ENCODE measurements around the gene ULBP3. TPM values are rescaled to one million over a fixed set of nuclear protein-coding genes. Genes with fewer than 3 reads are reported as not detected.

Gene ULBP3
- total and polyA plus RNA-seq, 2 of the 4 experiments (the other 2 are of a cell fraction) = 11.1 to 35.1 TPM

- Histone ChIP-seq H3K27me3 (ENCODE audit: control insufficient read depth, insufficient read depth, low read length) (peaks cover 38% of the 10 kb centered on the region), H2AFZ (replicated peaks; ENCODE audit: low read length, poor library complexity) (no peak overlapping the region), H4K5ac (ENCODE audit: low read depth, low read length) (no peak overlapping the region), H4K20me1 (ENCODE audit: insufficient read depth, low read length) (no peaks in the 10 kb centered on the region), H3K4me3 (ENCODE audit: insufficient read depth, low read depth, low read length) (no peak overlapping the region), H3K23ac (ENCODE audit: low read depth, low read length) (no peak overlapping the region), H3K56ac (ENCODE audit: extremely low read depth, insufficient read depth, low read length) (no peak overlapping the region), H3K4me1 (ENCODE audit: control insufficient read depth, insufficient read depth, low read length) (no peaks in the 10 kb centered on the region), H3K4me2 (ENCODE audit: low read depth, low read length) (no peak overlapping the region), H2BK15ac (ENCODE audit: low read depth, low read length) (no peak overlapping the region), H2AK9ac (replicated peaks; ENCODE audit: low read depth, low read length, poor library complexity) (no peak overlapping the region), H3K9me1 (ENCODE audit: insufficient read depth, low read length) (peaks cover 3% of the 10 kb centered on the region), H4K91ac (ENCODE audit: insufficient read depth, low read depth, low read length) (no peak overlapping the region), H3K79me1 (ENCODE audit: low read depth in 1 of 2, low read length in 2 of 2) (no peaks in the 10 kb centered on the region), H3K4ac (ENCODE audit: low read depth, low read length) (no peak overlapping the region), H3K27ac (ENCODE audit: insufficient read depth, low read length) (no peak overlapping the region), H2BK5ac (ENCODE audit: low read depth, low read length, poor library complexity, severe bottlenecking) (no peak overlapping the region), H3K14ac (replicated peaks; ENCODE audit: low read depth, low read length) (no peak overlapping the region), H3K9me3 (ENCODE audit: control insufficient read depth, insufficient read depth, low read length) (no peaks in the 10 kb centered on the region), H3K9ac (ENCODE audit: low read depth, low read length) (no peak overlapping the region), H4K8ac (ENCODE audit: low read depth in 2 of 2, low read length in 2 of 2) (no peak overlapping the region), H2AK5ac (ENCODE audit: low read depth, low read length) (no peak overlapping the region), H2BK20ac (ENCODE audit: low read depth, low read length) (no peak overlapping the region), H2BK120ac (ENCODE audit: low read depth, low read length) (no peak overlapping the region), H3K18ac (ENCODE audit: low read depth, low read length) (no peak overlapping the region), H3K36me3 (ENCODE audit: control insufficient read depth, insufficient read depth, low read length) (peaks cover 2% of the 10 kb centered on the region)
- intact Hi-C loops (cut with micrococcal nuclease) (no loop called here), dilution Hi-C loops (cut with HindIII; ENCODE audit: low sequenced_read_pairs, unreplicated experiment) (no loop called here), in situ Hi-C loops (cut with MboI; ENCODE audit: low sequenced_read_pairs) (no loop called here)
- POLR2A ChIA-PET (ENCODE audit: unreplicated experiment) = no interaction called here
- CTCF ChIA-PET = no interaction called here
- WGBS, 2 experiments (ENCODE audit: extremely low coverage in 2 of 2, insufficient read length in 1 of 2) = 65% methylated on average over 2 of the region's 29 CpGs; no CpG with 5 or more reads in 1 of the 2 experiments
- BruUV-seq (replicated peaks) = no TSS peak
- TF ChIP-seq SMC3 (IDR thresholded peaks at IDR 0.05; ENCODE audit: low read depth, low read length) = no peak
- TF ChIP-seq RFX5 (IDR thresholded peaks at IDR 0.05; ENCODE audit: low read depth, low read length) = no peak
- no peak for TF ChIP-seq CTCF (conservative IDR thresholded peaks at IDR 0.05; ENCODE audit: low read depth, low read length)
- no peak for TF ChIP-seq CHD1 (IDR thresholded peaks at IDR 0.05; ENCODE audit: low read depth, low read length)
- no peak for TF ChIP-seq MAZ (IDR thresholded peaks at IDR 0.05; ENCODE audit: borderline replicate concordance, low read depth, low read length)
- no peak for TF ChIP-seq NFE2L2 (IDR thresholded peaks at IDR 0.05; ENCODE audit: low read depth, low read length)
- no peak for ATAC-seq (ENCODE audit: low read depth)
- no peak for DNase-seq
Observed at GRCh38 chr6:150057501-150057951, 11.4 kb downstream of the ULBP3 start.
